Transverse colon (tissue), 4 donors: ENCODE measurements around the gene COL20A1.

ENCODE experiments used
- CTCF ChIP-seq, 5 experiments: fragments of 200-600 bp in 3 of 5; fragments of 450-650 bp in 2 of 5; sonication (generic) in 3 of 5; IDR thresholded peaks; 1 replicate in 2 of 5; 2 replicates in 3 of 5; pipeline ENCODE4 v1.5.1; 2016 to 2017; ENCODE audit warnings: antibody characterized with exemption in 5 of 5, inconsistent platforms in 3 of 5, mild to moderate bottlenecking in 2 of 5, moderate library complexity in 1 of 5
- EP300 ChIP-seq: sonication (generic); formaldehyde crosslinking; IDR thresholded peaks from one replicate; pipeline ENCODE4 v1.6.1; 2017; ENCODE audit warnings: antibody characterized with exemption, low read depth
- POLR2A ChIP-seq: fragments of 450-650 bp; IDR thresholded peaks from one replicate; pipeline ENCODE4 v1.6.1; 2016; ENCODE audit warnings: antibody characterized with exemption, mild to moderate bottlenecking, moderate library complexity
- POLR2AphosphoS5 ChIP-seq, 3 donors: sonication (generic); formaldehyde crosslinking; IDR thresholded peaks; one replicate each; pipeline ENCODE4 v1.6.1; 2016; ENCODE audit warnings: antibody characterized with exemption in 3 of 3

- TF ChIP-seq CTCF (IDR thresholded peaks at IDR 0.05) = no peak
- no peak for TF ChIP-seq POLR2A
- TF ChIP-seq EP300 = no peak
- TF ChIP-seq POLR2AphosphoS5 (IDR thresholded peaks at IDR 0.05) = no peak
These were observed 34.2 kb upstream of the COL20A1 start for GRCh38 chr20:63258781-63259180.
